Measurements from ENCODE around the gene SLC35G6.
"Not testable (repeated sequence)": the region's sequence is repeated elsewhere in the genome, so short reads cannot be mapped to it uniquely, and the experiment has no call there.

Gene SLC35G6

DNA sequence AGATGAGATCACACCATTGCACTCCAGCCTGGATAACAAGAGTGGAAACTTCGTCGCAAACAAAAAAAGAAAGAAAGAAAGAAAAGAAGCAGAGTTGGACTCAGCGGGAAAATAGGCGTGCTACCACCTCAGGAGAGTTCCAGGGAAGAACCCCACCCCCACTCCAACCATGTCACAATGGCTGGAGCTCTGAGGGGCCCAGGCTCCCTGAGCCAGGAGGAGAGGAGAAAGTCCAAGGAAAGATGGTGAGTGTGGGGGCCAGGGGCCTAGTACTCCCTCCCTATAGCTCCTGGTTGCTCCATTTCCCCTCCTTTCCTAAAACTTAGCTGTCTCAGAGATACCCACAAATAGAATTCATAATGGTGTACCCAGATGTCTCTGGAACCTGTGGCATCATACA lies at the start of gene SLC35G6:
Gene SLC35G6 (plus strand): TSS at position 172 of the 400 bp plus-strand sequence. CDS start 71 bp downstream, at position 243.
- not testable (repeated sequence) for ATAC-seq (ENCODE audit: low read depth); H3K27me3 ChIP-seq (ENCODE audit: insufficient read depth, poor library complexity, severe bottlenecking); DNase-seq (ENCODE audit: low spot score); H3K4me3 ChIP-seq (ENCODE audit: severe bottlenecking); H3K9me3 ChIP-seq (ENCODE audit: severe bottlenecking); H3K36me3 ChIP-seq (ENCODE audit: low read depth)
- Histone ChIP-seq H3K27ac (ENCODE audit: poor library complexity, severe bottlenecking) (peak within 1 kb of the TSS; percentile 95), H3K4me1 (ENCODE audit: insufficient read depth, poor library complexity, severe bottlenecking) (peaks cover 15% of the 10 kb centered on the region)

- no peak overlapping the region for H3K4me3 ChIP-seq (ENCODE audit: severe bottlenecking)
- H3K27ac ChIP-seq (ENCODE audit: poor library complexity, severe bottlenecking): no peak overlapping the region
- no peak for ATAC-seq (ENCODE audit: low read depth)
- H3K4me1 ChIP-seq (ENCODE audit: insufficient read depth, poor library complexity, severe bottlenecking): no peaks in the 10 kb centered on the region
- no peaks in the 10 kb centered on the region for H3K36me3 ChIP-seq (ENCODE audit: low read depth)
- no peaks in the 10 kb centered on the region for H3K9me3 ChIP-seq (ENCODE audit: severe bottlenecking)
- TF ChIP-seq CTCF (IDR thresholded peaks at IDR 0.05; ENCODE audit: poor library complexity, severe bottlenecking): no peak
- DNase-seq (ENCODE audit: low spot score): no peak
- H3K27me3 ChIP-seq (ENCODE audit: insufficient read depth, poor library complexity, severe bottlenecking): no peaks in the 10 kb centered on the region
These were observed 49.0 kb upstream of the SLC35G6 start for GRCh38 chr17:7432296-7432695.

- ATAC-seq (ENCODE audit: low read depth) (peak; percentile 5), DNase-seq (ENCODE audit: low spot score) (peak; percentile 70)
- peak; percentile 27 for TF ChIP-seq CTCF (IDR thresholded peaks at IDR 0.05; ENCODE audit: poor library complexity, severe bottlenecking)
- H3K4me3 ChIP-seq (ENCODE audit: severe bottlenecking): peak overlapping the region; percentile 44
- H3K27ac ChIP-seq (ENCODE audit: poor library complexity, severe bottlenecking): peak overlapping the region; percentile 82
- no peaks in the 10 kb centered on the region for H3K27me3 ChIP-seq (ENCODE audit: insufficient read depth, poor library complexity, severe bottlenecking)
- H3K9me3 ChIP-seq (ENCODE audit: severe bottlenecking): no peaks in the 10 kb centered on the region
- no peaks in the 10 kb centered on the region for H3K36me3 ChIP-seq (ENCODE audit: low read depth)
- peaks cover 4% of the 10 kb centered on the region for H3K4me1 ChIP-seq (ENCODE audit: insufficient read depth, poor library complexity, severe bottlenecking)
These were observed 45.3 kb upstream of the SLC35G6 start for GRCh38 chr17:7435676-7436555.

- Histone ChIP-seq H3K36me3 (ENCODE audit: low read depth) (no peaks in the 10 kb centered on the region), H3K27ac (ENCODE audit: poor library complexity, severe bottlenecking) (peak overlapping the region; percentile 82), H3K9me3 (ENCODE audit: severe bottlenecking) (no peaks in the 10 kb centered on the region), H3K4me1 (ENCODE audit: insufficient read depth, poor library complexity, severe bottlenecking) (peaks cover 5% of the 10 kb centered on the region), H3K27me3 (ENCODE audit: insufficient read depth, poor library complexity, severe bottlenecking) (no peaks in the 10 kb centered on the region), H3K4me3 (ENCODE audit: severe bottlenecking) (peak overlapping the region; percentile 44)
- DNase-seq (ENCODE audit: low spot score): peak; percentile 80
- peak; percentile 98 for TF ChIP-seq CTCF (IDR thresholded peaks at IDR 0.05; ENCODE audit: poor library complexity, severe bottlenecking)
- ATAC-seq (ENCODE audit: low read depth): peak; percentile 52
These were observed 44.5 kb upstream of the SLC35G6 start for GRCh38 chr17:7436556-7437368.

DNA sequence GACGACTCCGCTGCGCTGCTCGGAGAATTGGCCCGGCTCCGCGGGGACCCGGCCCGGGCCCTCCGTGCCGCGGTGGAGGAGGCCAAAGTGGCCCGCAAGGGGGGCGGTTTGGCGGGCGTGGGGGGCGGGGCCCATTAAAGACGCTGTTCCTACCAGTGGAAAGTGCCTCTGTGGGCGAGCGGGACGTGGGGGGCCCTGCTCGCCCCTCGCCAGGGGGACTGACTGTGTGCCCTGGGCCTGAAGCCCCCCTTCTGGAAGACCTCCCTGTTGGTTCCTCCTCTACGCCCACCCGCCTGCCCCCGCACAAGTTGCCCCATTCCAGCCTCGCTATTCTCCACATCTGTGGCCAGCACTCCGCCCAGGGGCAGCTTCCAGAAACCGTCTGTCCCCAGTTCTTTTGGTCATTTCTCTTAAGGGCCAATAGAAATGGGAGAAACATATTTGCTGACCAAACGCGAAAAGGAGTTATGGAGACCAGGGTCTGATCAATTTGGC lies 43.8 kb upstream of the SLC35G6 start:
- DNase-seq (ENCODE audit: low spot score) (no peak), ATAC-seq (ENCODE audit: low read depth) (no peak)
- Histone ChIP-seq H3K4me1 (ENCODE audit: insufficient read depth, poor library complexity, severe bottlenecking) (peaks cover 5% of the 10 kb centered on the region), H3K9me3 (ENCODE audit: severe bottlenecking) (no peaks in the 10 kb centered on the region), H3K4me3 (ENCODE audit: severe bottlenecking) (peak overlapping the region; percentile 44), H3K36me3 (ENCODE audit: low read depth) (no peaks in the 10 kb centered on the region), H3K27ac (ENCODE audit: poor library complexity, severe bottlenecking) (peak overlapping the region; percentile 82), H3K27me3 (ENCODE audit: insufficient read depth, poor library complexity, severe bottlenecking) (no peaks in the 10 kb centered on the region)
- TF ChIP-seq CTCF (IDR thresholded peaks at IDR 0.05; ENCODE audit: poor library complexity, severe bottlenecking): peak; percentile 82
